Measurements from ENCODE around the gene MCAT.
A peak's percentile ranks its signal among the peaks of the same experiment; 100 is the strongest.
"Not testable (repeated sequence)": the region's sequence is repeated elsewhere in the genome, so short reads cannot be mapped to it uniquely, and the experiment has no call there.

The MCAT gene

DNA sequence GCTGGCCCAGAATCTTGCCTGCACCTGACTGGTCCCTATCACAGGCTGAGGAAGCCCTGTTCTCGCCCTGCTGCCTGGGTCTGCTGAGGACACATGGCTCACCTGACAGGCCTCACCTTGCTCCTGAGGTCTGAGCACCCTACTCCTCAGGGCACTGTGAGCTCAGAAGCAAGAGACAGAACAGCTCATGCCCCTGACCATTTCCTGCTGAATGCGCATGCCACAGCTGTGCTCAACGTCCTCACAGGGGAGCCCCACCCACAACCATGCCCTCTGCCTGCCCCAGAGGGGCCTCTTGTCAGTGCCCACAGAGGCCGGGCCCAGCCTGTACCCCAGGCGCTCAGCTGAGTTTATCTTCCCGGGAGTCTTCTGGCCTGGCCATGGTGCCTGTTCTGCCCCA lies 5.4 kb upstream of the MCAT start:
- DNase-seq (ENCODE audit: low read depth): no peak
- no peak overlapping the region for H3K4me3 ChIP-seq (ENCODE audit: control insufficient read depth, low read depth, low read length)
- TF ChIP-seq, protein P1, sequence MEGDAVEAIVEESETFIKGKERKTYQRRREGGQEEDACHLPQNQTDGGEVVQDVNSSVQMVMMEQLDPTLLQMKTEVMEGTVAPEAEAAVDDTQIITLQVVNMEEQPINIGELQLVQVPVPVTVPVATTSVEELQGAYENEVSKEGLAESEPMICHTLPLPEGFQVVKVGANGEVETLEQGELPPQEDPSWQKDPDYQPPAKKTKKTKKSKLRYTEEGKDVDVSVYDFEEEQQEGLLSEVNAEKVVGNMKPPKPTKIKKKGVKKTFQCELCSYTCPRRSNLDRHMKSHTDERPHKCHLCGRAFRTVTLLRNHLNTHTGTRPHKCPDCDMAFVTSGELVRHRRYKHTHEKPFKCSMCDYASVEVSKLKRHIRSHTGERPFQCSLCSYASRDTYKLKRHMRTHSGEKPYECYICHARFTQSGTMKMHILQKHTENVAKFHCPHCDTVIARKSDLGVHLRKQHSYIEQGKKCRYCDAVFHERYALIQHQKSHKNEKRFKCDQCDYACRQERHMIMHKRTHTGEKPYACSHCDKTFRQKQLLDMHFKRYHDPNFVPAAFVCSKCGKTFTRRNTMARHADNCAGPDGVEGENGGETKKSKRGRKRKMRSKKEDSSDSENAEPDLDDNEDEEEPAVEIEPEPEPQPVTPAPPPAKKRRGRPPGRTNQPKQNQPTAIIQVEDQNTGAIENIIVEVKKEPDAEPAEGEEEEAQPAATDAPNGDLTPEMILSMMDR (IDR thresholded peaks at IDR 0.05; ENCODE audit: control insufficient read depth, insufficient read depth, low read depth, low read length, missing control alignments): no peak

DNA sequence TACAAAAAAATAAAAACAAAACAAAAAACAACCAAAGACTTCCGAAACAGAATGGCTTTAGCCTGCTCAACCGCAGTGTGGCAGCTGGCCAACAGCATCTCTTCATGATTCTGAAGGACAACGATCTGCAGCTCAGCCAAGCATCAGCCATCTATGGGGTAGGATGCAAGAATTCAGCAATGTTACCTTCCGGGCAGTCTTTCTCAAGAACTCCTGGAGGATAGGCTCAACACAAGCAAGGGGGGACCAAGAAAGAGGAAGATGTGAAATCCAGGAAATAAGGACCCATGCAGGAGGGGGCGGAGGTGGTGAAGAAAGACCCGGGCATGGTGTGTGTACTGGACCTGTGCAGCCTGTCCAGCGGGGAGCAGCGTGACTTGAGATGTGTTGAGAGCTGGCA lies 4.6 kb upstream of the MCAT start:
- TF ChIP-seq, protein P1 (IDR thresholded peaks at IDR 0.05; ENCODE audit: control insufficient read depth, insufficient read depth, low read depth, low read length, missing control alignments): no peak

DNA sequence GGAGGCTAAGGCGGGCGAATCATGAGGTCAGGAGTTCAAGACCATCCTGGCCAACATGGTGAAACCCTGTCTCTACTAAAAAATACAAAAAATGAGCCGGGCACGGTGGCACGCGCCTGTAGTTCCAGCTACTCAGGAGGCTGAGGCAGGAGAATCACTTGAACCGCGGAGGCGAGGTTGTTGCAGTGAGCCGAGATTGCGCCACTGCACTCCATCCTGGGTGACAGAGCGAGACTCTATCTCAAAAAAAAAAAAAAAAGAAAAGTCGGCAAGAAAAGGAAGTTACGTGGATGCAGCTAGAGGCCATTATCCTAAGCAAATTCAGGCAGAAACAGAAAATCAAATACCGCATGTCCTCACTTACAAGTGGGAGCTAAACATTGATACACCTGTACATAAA lies 3.1 kb upstream of the MCAT start:
- DNase-seq (ENCODE audit: low read depth); H3K4me3 ChIP-seq (ENCODE audit: control insufficient read depth, low read depth, low read length): not testable (repeated sequence)

More for the DNA sequence above, 4.6 kb upstream of the MCAT start:
- H3K4me3 ChIP-seq (ENCODE audit: control insufficient read depth, low read depth, low read length): no peak overlapping the region
- DNase-seq (ENCODE audit: low read depth): no peak

DNA sequence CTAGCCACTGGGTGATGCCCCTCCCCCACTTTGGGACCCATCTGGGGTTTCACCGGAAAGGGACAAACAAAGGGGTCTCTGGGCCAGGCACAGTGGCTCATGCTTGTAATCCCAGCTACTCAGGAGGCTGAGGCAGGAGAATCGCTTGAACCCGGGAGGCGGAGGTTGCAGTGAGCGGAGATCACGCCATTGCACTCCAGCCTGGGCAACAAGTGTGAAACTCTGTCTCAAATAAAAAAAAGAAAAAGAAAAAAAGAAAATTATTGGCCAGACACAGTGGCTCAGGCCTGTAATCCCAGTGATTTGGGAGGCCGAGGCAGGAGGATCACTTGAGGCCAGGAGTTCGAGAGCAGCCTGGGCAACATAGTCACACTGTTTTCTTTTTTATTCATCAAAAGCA lies 2.2 kb upstream of the MCAT start:
- H3K4me3 ChIP-seq (ENCODE audit: control insufficient read depth, low read depth, low read length); DNase-seq (ENCODE audit: low read depth): not testable (repeated sequence)

DNA sequence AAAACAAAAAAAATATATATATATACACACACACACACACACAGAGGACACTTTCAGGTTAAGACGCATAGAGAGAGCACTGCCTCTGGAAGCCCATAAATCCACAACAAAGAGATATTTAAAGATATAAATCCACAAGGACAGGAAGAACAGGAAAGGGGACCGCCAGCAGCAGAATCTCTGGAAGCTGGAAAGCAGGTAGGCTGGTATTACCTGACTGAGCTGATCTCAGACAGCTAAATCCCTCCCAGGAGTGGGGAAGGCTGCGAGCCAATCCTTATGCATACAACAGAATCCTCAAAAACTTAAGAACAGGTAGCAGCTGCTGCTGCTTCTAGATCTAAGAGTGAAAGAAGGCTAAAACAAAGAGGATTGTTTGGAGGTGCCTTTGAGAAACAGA lies 1.8 kb upstream of the MCAT start:
- DNase-seq (ENCODE audit: low read depth): no peak
- H3K4me3 ChIP-seq (ENCODE audit: control insufficient read depth, low read depth, low read length): no peak overlapping the region
- TF ChIP-seq, protein P1 (IDR thresholded peaks at IDR 0.05; ENCODE audit: control insufficient read depth, insufficient read depth, low read depth, low read length, missing control alignments): no peak

DNA sequence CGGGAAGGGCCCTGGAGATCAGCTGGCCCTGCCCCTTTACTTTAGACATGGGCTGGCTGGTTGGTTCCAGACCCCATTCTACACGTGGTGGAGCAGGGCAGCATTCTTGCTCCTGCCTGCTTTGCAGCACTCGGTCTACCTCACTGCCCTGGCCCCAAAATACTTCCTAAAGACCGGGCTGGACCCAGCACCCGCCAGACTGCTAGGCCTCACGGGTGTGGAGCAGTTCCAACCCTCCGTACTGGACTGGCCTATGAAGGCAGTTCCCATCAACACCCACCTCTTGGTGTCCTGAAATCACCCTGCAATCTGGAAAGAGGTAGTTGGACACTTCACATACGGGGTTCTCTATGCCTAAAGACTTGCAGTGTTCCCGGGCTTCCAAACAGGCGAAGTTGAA lies 6.4 kb downstream of the MCAT start:
- no peak for DNase-seq (ENCODE audit: low read depth)
- H3K4me3 ChIP-seq (ENCODE audit: control insufficient read depth, low read depth, low read length): no peak overlapping the region
- TF ChIP-seq, protein P1 (IDR thresholded peaks at IDR 0.05; ENCODE audit: control insufficient read depth, insufficient read depth, low read depth, low read length, missing control alignments): no peak

DNA sequence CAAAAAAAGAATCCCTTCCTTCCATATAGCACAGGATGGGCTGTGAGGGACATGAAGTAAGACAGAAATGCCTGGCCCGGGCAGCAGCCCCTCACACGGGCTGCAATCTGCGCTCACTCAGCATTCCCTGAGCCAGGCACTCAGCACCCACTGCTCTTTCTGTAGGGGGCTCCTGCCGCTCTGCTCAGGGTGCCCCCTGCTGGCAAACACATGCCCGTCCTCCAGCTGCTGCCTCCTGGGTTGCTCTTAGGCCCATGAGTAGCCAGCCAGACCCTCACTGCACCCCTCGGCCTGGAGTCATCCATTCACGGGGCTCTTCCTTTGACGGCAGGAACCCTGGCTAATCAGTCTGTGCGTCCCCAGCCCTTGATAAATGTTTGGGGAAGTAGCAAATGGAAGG lies 6.9 kb downstream of the MCAT start:
- no peak overlapping the region for H3K4me3 ChIP-seq (ENCODE audit: control insufficient read depth, low read depth, low read length)
- no peak for DNase-seq (ENCODE audit: low read depth)
- TF ChIP-seq, protein P1 (IDR thresholded peaks at IDR 0.05; ENCODE audit: control insufficient read depth, insufficient read depth, low read depth, low read length, missing control alignments): peak; percentile 72

DNA sequence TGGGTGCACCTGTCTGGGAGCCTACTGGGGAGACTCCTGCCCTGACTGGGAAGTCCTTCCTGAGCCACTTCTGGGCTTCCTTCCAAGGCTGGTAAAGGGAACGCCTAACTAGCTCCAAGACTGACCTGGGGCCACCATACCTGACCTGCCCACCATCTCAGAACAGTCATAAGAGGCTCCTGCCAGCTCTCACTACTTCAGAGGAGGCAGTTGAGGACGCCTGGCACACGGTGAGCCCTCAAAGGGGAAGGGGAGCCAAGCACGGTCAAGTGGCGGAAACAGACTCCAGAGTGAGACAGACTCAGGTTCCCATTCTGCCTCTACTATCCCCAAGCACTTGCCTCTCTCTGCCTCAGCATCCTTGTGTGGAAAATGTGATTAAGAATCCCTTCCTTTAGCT lies 7.6 kb downstream of the MCAT start:
- TF ChIP-seq, protein P1 (IDR thresholded peaks at IDR 0.05; ENCODE audit: control insufficient read depth, insufficient read depth, low read depth, low read length, missing control alignments): no peak
- no peak overlapping the region for H3K4me3 ChIP-seq (ENCODE audit: control insufficient read depth, low read depth, low read length)
- no peak for DNase-seq (ENCODE audit: low read depth)

Measured in AG09309 (cell line).